Astrocyte of the cerebellum (primary cell): ENCODE data around the gene TLCD4.

Experiments used
- DNase-seq: peaks from one replicate; pipeline ENCODE4 v3.0.0-alpha.2; 2011; ENCODE audit warnings: low read depth
- H3K4me3 ChIP-seq: 2 replicates; pipeline ENCODE4 v1.5.1; 2011; ENCODE audit warnings: mild to moderate bottlenecking, low read depth, low read length, moderate library complexity
- in situ Hi-C: cut with HindIII; loops from 2 replicates; pipeline ENCODE4 v1.10.0; 2017; ENCODE audit warnings: low sequenced_read_pairs
- TF ChIP-seq, protein P1 (sequence below): IDR thresholded peaks from 2 replicates; pipeline ENCODE4 v1.5.1; 2012; ENCODE audit warnings: low read length, low read depth, moderate library complexity, mild to moderate bottlenecking; ENCODE audit errors: missing control alignments

TLCD4 gene

DNA sequence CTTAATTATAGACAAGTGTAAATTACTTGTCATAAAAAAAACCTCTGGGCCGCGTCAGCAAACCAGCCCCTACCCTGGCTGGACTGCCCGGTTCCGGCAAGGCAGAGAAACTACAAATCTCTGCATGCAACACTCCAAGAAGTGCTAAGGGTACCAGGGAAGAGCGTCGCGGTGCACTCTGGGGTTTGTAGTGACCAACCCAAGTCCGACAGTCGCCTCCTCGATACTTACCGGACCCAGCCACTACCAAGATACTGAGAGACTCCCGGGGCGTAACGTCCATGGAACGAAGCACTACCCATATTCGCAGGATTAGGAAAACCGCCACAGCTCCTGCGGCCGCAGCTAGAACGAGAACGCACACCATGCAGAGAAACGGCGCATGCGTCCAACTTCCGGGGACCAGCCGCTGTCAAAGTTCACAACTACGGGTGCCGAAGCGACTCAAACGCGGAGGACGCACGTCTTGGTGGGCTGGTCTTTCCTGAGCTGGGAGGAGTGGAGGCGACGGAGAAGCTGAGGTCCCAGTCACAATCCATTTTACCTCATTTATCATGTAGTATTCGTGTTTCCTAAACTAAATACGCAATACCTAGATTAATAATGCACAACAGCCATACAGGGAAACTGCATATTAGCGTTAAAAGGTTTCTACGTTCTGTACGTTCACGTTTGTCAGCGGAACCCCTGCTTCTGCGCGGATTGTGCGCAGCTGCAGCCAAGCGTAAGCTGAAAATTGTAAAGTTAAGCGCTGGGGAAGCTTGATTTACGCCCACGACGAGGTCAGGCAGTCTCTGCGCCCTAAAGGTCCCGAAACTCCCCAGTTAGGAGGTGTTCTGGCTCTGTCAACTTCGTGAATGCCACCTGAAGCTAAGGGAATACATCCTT lies 44.4 kb upstream of the TLCD4 start, which contains the start of gene ALG14:
ALG14 (minus strand) TSS at position 420 of the 888 bp plus-strand sequence; CDS start at position 367, 53 bp downstream.
- in situ Hi-C loops, result no loop called here
- DNase-seq, result peak; percentile 92
- H3K4me3 ChIP-seq, result peak within 1 kb of the TSS; percentile 82
- TF ChIP-seq, protein P1, sequence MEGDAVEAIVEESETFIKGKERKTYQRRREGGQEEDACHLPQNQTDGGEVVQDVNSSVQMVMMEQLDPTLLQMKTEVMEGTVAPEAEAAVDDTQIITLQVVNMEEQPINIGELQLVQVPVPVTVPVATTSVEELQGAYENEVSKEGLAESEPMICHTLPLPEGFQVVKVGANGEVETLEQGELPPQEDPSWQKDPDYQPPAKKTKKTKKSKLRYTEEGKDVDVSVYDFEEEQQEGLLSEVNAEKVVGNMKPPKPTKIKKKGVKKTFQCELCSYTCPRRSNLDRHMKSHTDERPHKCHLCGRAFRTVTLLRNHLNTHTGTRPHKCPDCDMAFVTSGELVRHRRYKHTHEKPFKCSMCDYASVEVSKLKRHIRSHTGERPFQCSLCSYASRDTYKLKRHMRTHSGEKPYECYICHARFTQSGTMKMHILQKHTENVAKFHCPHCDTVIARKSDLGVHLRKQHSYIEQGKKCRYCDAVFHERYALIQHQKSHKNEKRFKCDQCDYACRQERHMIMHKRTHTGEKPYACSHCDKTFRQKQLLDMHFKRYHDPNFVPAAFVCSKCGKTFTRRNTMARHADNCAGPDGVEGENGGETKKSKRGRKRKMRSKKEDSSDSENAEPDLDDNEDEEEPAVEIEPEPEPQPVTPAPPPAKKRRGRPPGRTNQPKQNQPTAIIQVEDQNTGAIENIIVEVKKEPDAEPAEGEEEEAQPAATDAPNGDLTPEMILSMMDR, result no peak

DNA sequence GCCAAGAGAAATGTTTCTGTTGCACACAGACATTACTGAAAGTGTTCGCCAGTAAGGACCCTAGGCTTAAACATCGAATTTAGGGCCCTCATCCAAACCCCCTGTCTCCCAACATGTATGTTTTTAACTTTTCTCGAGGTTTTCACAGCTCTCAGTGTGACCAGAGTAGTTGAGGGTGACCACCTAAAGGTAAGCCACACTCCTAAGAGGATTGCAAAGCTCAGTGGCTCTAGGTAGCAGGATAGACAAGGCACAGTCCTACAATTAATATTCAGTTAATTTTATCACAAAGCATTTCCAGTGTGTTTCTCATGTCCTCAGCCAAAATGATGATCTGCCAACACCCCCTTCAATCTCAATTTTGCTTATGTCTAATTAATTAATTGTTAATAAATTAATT lies 43.7 kb upstream of the TLCD4 start:
- in situ Hi-C loops, result no loop called here
- peak overlapping the region; percentile 82 for H3K4me3 ChIP-seq
- no peak for DNase-seq
- TF ChIP-seq, protein P1, result no peak

DNA sequence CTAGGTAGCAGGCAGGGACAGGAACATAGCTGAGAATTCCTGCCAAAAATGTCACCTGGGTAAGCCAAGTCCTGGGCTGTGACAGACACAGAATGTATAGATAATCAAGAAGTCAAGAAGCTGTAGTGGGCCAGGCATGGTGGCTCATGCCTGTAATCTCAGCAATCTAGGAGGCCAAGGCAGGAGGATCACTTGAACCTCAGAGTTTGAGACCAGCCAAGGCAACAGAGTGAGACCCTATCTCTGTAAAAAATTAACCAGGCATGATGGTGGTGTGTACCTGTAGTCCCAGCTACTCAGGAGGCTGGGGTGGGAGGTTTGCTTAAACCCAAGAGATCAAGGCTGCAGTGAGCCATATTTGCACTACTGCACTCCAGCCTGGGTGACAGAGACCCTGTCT lies 41.1 kb upstream of the TLCD4 start:
- no peak for DNase-seq
- in situ Hi-C loops, result loop anchor here (5.0 kb wide), 1 partner anchor 51 kb away; no protein-coding TSS in a partner anchor
- TF ChIP-seq, protein P1, result no peak

DNA sequence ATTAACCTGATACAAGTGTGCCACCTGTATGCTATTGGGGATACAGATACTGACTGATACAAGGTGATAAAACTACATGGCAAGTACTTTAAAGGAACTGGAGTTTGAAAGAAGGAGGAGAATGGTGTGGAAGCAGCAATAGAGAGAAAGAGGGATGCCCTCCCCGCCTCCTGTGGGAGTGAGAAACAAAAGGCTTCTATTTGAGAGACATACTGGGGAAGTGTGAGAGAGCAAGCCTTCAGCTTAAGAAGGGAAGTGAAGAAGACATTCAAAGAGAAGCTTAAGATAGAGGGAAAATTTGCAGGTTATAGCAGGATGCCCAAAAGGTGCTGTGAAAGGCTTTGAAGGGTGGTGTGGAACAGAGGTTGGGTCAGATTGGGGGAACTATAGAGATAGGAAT lies 36.7 kb upstream of the TLCD4 start:
- TF ChIP-seq, protein P1, result no peak
- in situ Hi-C loops, result loop anchor here (5.0 kb wide), 1 partner anchor 147 kb away; no protein-coding TSS in a partner anchor
- DNase-seq, result no peak
- H3K4me3 ChIP-seq, result no peak overlapping the region

More for the DNA sequence above, 41.1 kb upstream of the TLCD4 start:
- H3K4me3 ChIP-seq, result no peak overlapping the region

DNA sequence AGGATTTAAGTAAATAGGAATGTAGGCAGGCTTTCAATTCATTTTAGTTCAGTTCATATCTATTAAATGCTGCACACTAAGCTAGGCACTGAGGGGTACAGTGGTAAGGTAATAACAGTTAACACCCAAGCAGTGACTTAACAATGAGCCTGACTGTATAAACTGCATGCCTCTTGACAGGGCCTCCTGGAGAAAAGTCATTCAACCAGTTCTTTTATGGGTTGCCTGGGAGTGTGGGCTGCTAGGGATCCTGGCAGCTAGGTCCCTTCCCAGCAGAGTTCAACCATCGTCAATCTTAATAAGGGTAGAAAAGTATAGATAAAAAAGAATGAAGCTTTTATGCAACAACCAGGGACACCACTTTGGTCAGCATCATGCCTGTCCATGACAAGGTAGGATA lies 36.3 kb upstream of the TLCD4 start:
- TF ChIP-seq, protein P1, result no peak
- in situ Hi-C loops, result loop anchor here (5.0 kb wide), 1 partner anchor 146 kb away; no protein-coding TSS in a partner anchor

DNA sequence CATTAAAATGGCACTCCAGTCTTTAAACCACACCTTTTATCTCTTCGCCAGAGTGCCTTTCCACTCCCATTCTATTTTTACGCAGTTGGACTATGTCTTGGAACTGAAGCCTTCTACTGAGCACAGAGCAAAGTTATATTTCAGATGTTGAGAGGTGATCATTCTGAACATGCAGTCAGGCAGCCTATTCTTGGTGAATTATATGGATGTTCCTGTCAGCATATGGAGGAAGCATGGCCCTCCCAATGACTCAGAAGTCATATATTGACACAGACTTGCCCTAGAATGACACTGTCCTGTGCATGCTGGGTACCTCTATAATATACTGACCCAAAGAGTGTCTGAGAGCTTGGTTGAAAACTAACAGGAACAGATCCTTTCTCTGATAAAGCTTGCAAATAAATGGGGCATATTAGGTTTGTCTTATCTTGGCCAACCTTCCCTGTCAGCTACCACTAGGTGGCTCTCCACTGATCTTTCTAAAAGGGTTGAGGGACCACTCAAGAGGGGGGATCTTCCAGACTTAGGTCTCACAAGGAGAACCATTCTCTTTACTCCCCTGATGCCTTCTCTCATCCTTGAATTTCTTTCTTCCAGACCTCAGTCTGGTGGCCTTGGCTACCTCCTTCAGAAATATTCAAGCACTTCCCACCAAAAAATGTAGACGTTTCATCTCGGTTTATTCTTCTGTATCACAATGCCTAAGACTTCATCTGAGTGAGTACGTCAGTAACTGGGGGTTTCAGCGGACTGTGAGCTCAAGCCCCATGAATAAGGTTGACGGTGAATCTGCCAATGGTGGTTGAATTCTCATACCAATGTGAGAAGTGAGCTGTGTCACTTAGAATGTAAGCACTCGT lies 32.6 kb upstream of the TLCD4 start:
- in situ Hi-C loops, result loop anchor here (5.0 kb wide), 1 partner anchor 143 kb away; no protein-coding TSS in a partner anchor
- DNase-seq, result no peak
- TF ChIP-seq, protein P1, result peak; percentile 74
- H3K4me3 ChIP-seq, result no peak overlapping the region

More for the DNA sequence above, 36.3 kb upstream of the TLCD4 start:
- no peak overlapping the region for H3K4me3 ChIP-seq
- DNase-seq, result no peak
